ENCODE data around the gene RAPGEF6.

RAPGEF6 gene

GRCh38 chr5:131375351-131375750 is 259.7 kb downstream of the RAPGEF6 start:
- no peak for TF ChIP-seq JUND (IDR thresholded peaks at IDR 0.05; ENCODE audit: low read depth)
- in situ Hi-C loops (cut with HindIII; ENCODE audit: low pct_unique_long_range_greater_than_20kb, low sequenced_read_pairs), result no loop called here
- DNase-seq (ENCODE audit: low read depth in 1 of 2, low spot score in 1 of 2), result no peak

All from T47D (cell line).